MM.1S (cell line): Measurements from ENCODE around the gene INSM2.
A peak's percentile ranks its signal among the peaks of the same experiment; 100 is the strongest.

Source experiments
- DNase-seq: peaks from one replicate; pipeline ENCODE4 v3.0.0-alpha.2; 2015
- H2AFZ ChIP-seq: fragments of 300-600 bp; sonication (generic); 2 replicates; pipeline ENCODE4 v1.6.0; 2016; ENCODE audit warnings: antibody characterized with exemption, low read length
- H3F3A ChIP-seq: fragments of 300-600 bp; sonication (generic); 2 replicates; pipeline ENCODE4 v1.6.1; 2016; ENCODE audit warnings: mild to moderate bottlenecking, antibody characterized with exemption, low read length, moderate library complexity, mixed read lengths; ENCODE audit not compliant: insufficient read depth
- H3K27ac ChIP-seq: fragments of 300-600 bp; sonication (generic); 2 replicates; pipeline ENCODE4 v1.5.1; 2016; ENCODE audit warnings: mild to moderate bottlenecking, low read length
- H3K27me3 ChIP-seq: fragments of 300-600 bp; sonication (generic); replicated peaks from 2 replicates; pipeline ENCODE4 v1.6.0; 2016; ENCODE audit warnings: low read length; ENCODE audit not compliant: insufficient read depth
- H3K36me3 ChIP-seq: fragments of 300-600 bp; sonication (generic); replicated peaks from 2 replicates; pipeline ENCODE4 v1.6.1; 2016; ENCODE audit warnings: mild to moderate bottlenecking, low read length, mixed read lengths; ENCODE audit not compliant: insufficient read depth
- H3K4me1 ChIP-seq: fragments of 300-600 bp; sonication (generic); 2 replicates; pipeline ENCODE4 v1.6.1; 2016; ENCODE audit warnings: low read length, mixed read lengths
- H3K4me2 ChIP-seq: fragments of 300-600 bp; sonication (generic); 2 replicates; pipeline ENCODE4 v1.6.0; 2016; ENCODE audit warnings: low read depth, low read length
- H3K4me3 ChIP-seq: fragments of 300-600 bp; sonication (generic); 2 replicates; pipeline ENCODE4 v1.5.1; 2016; ENCODE audit warnings: low read length, mixed read lengths
- H3K79me2 ChIP-seq: fragments of 300-600 bp; sonication (generic); 2 replicates; pipeline ENCODE4 v1.6.1; 2016; ENCODE audit warnings: mixed run types, low read length, mixed read lengths
- H3K9ac ChIP-seq: fragments of 300-600 bp; sonication (generic); 2 replicates; pipeline ENCODE4 v1.6.1; 2016; ENCODE audit warnings: low read length, mixed read lengths
- H3K9me2 ChIP-seq: fragments of 300-600 bp; sonication (generic); replicated peaks from 2 replicates; pipeline ENCODE4 v1.6.1; 2016; ENCODE audit warnings: mild to moderate bottlenecking, low read length, mixed read lengths; ENCODE audit not compliant: insufficient read depth
- H3K9me3 ChIP-seq: fragments of 300-600 bp; sonication (generic); replicated peaks from 2 replicates; pipeline ENCODE4 v1.6.1; 2016; ENCODE audit warnings: mild to moderate bottlenecking, low read length, mixed read lengths; ENCODE audit not compliant: insufficient read depth
- H4K20me1 ChIP-seq: fragments of 300-600 bp; sonication (generic); 2 replicates; pipeline ENCODE4 v1.6.1; 2016; ENCODE audit warnings: mild to moderate bottlenecking, low read length, moderate library complexity, mixed read lengths; ENCODE audit not compliant: insufficient read depth
- CTCF ChIP-seq: fragments of 300-600 bp; sonication (generic); IDR thresholded peaks from 2 replicates; pipeline ENCODE4 v1.5.1; 2016; ENCODE audit warnings: antibody characterized with exemption, low read length, mixed read lengths
- EZH2 ChIP-seq: fragments of 300-600 bp; sonication (generic); optimal IDR thresholded peaks from 2 replicates; pipeline ENCODE3; 2017; ENCODE audit warnings: low read depth, mild to moderate bottlenecking, antibody characterized with exemption, low read length, mixed read lengths
- EZH2phosphoT487 ChIP-seq: fragments of 300-600 bp; sonication (generic); IDR thresholded peaks from 2 replicates; pipeline ENCODE4 v1.6.1; 2018; ENCODE audit warnings: antibody characterized with exemption, low read length

Gene INSM2

DNA sequence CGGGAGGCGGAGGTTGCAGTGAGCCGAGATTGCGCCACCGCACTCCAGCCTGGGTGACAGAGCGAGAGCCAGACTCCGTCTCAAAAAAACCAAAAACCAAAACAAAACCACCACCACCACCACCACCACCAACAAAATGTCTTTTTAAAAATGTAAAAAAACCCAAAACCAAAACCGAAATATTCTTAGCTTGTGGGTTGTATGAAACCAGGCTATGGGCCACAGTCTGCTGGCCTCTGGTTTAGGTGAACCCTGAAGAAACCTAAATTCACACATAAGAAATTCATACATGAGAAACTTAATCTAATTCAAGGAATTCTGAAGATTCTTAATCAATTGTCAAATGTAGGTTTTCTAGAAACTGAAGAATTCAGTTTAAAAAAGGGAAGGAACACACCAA is 37.6 kb downstream of the INSM2 start:
- Histone ChIP-seq H3K27me3 (no peaks in the 10 kb centered on the region), H3K4me2 (no peak overlapping the region), H3K4me1 (0 out of 2 replicates have a peak, but pooled peaks cover 6% of the 10 kb centered on the region), H3K36me3 (no peaks in the 10 kb centered on the region), H3K79me2 (no peaks in the 10 kb centered on the region), H3K9me3 (no peaks in the 10 kb centered on the region), H3K9me2 (no peaks in the 10 kb centered on the region), H3K27ac (no peak overlapping the region), H3K4me3 (no peak overlapping the region), H3F3A (no peaks in the 10 kb centered on the region), H3K9ac (no peak overlapping the region), H2AFZ (no peak overlapping the region), H4K20me1 (no peaks in the 10 kb centered on the region)
- DNase-seq: peak; percentile 53
- no peak for TF ChIP-seq CTCF
- TF ChIP-seq EZH2: no peak
- TF ChIP-seq EZH2phosphoT487: no peak

GRCh38 chr14:35573911-35574310 is 39.9 kb downstream of the INSM2 start:
- H3K27me3 ChIP-seq: no peaks in the 10 kb centered on the region
- no peak for DNase-seq
- H3K27ac ChIP-seq: no peak overlapping the region
- no peaks in the 10 kb centered on the region for H3K36me3 ChIP-seq
- no peak overlapping the region for H3K9ac ChIP-seq
- no peak for TF ChIP-seq CTCF
- no peak for TF ChIP-seq EZH2phosphoT487
- no peak for TF ChIP-seq EZH2
- H3K4me2 ChIP-seq: no peak overlapping the region
- H4K20me1 ChIP-seq: no peaks in the 10 kb centered on the region
- H3F3A ChIP-seq: no peaks in the 10 kb centered on the region
- no peak overlapping the region for H3K4me3 ChIP-seq
- H3K9me3 ChIP-seq: no peaks in the 10 kb centered on the region
- H3K9me2 ChIP-seq: no peaks in the 10 kb centered on the region
- H3K79me2 ChIP-seq: no peaks in the 10 kb centered on the region
- H3K4me1 ChIP-seq: 0 out of 2 replicates have a peak, but pooled peaks cover 6% of the 10 kb centered on the region
- H2AFZ ChIP-seq: no peak overlapping the region

- Histone ChIP-seq H3K27ac (no peak overlapping the region), H3K27me3 (no peaks in the 10 kb centered on the region), H2AFZ (no peak overlapping the region), H3K9me2 (no peaks in the 10 kb centered on the region), H4K20me1 (no peaks in the 10 kb centered on the region), H3K9me3 (no peaks in the 10 kb centered on the region), H3K36me3 (no peaks in the 10 kb centered on the region), H3K4me2 (no peak overlapping the region), H3K79me2 (no peaks in the 10 kb centered on the region), H3F3A (no peaks in the 10 kb centered on the region), H3K4me1 (0 out of 2 replicates have a peak, but pooled peaks cover 6% of the 10 kb centered on the region), H3K4me3 (no peak overlapping the region), H3K9ac (no peak overlapping the region)
- no peak for DNase-seq
- TF ChIP-seq CTCF (no peak), EZH2 (no peak), EZH2phosphoT487 (no peak)
These were observed 42.3 kb downstream of the INSM2 start for GRCh38 chr14:35576260-35576659.

DNA sequence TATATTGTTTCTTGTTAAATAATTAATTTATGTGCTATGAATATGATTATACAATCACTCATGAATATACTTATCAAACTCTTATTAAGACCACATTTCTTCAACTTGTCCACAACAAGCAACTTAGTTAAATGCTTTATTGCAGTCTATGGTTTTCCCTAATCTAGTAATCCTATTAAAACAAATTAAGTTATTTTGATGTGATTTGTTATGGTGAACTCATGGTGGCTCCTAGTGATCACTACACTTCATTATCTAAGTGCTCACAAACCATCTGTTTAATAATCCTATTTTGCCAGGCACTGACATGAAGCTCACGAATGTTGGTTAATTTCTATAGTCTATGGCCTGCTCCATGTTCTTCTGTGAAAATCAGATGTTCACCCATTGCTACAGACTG is 42.9 kb downstream of the INSM2 start:
- TF ChIP-seq CTCF (no peak), EZH2phosphoT487 (no peak), EZH2 (no peak)
- no peaks in the 10 kb centered on the region for H4K20me1 ChIP-seq
- no peak overlapping the region for H2AFZ ChIP-seq
- H3K4me2 ChIP-seq: no peak overlapping the region
- H3K79me2 ChIP-seq: no peaks in the 10 kb centered on the region
- H3F3A ChIP-seq: no peaks in the 10 kb centered on the region
- DNase-seq: no peak
- H3K27ac ChIP-seq: no peak overlapping the region
- no peaks in the 10 kb centered on the region for H3K9me2 ChIP-seq
- H3K4me1 ChIP-seq: 0 out of 2 replicates have a peak, but pooled peaks cover 5% of the 10 kb centered on the region
- no peaks in the 10 kb centered on the region for H3K9me3 ChIP-seq
- no peak overlapping the region for H3K9ac ChIP-seq
- H3K4me3 ChIP-seq: no peak overlapping the region
- no peaks in the 10 kb centered on the region for H3K27me3 ChIP-seq
- no peaks in the 10 kb centered on the region for H3K36me3 ChIP-seq
